ENCODE measurements around the gene MTF2.

The MTF2 gene

DNA sequence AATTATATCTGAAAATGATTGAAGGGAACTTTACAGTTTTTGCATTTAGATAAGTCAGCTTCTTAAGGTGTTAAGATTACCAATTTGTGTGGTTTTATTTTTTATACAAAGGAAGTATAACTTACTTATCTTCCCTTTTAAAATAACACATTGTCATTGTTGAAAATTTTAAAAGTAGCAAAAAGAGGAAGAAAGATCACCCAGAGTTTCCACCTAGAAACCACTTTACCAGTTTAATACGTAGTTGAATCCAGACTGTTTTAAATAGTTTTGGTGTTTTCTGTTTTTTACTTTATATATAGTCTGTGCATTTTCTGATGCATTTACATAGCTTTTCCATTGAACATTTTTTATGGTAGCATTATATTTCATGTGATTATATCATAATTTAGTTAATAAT lies 107.6 kb downstream of the MTF2 start:
- TF ChIP-seq CTCF (IDR thresholded peaks at IDR 0.05; ENCODE audit: poor library complexity, severe bottlenecking): no peak
- Histone ChIP-seq H3K27me3 (ENCODE audit: insufficient read depth, poor library complexity, severe bottlenecking) (no peaks in the 10 kb centered on the region), H3K27ac (ENCODE audit: poor library complexity, severe bottlenecking) (no peak overlapping the region), H3K4me3 (ENCODE audit: severe bottlenecking) (no peak overlapping the region), H3K4me1 (ENCODE audit: insufficient read depth, poor library complexity, severe bottlenecking) (peaks cover 15% of the 10 kb centered on the region), H3K36me3 (ENCODE audit: low read depth) (peaks cover 70% of the 10 kb centered on the region), H3K9me3 (ENCODE audit: severe bottlenecking) (no peaks in the 10 kb centered on the region)
- DNase-seq (ENCODE audit: low spot score): no peak
- ATAC-seq (ENCODE audit: low read depth): no peak

Data from RWPE2 (cell line).